Colonic mucosa (tissue), 4 donors: Measurements from ENCODE around the gene KCNC3. TPM values are rescaled to one million over a fixed set of nuclear protein-coding genes. Genes with fewer than 3 reads are reported as not detected.
"Not testable (repeated sequence)": the region's sequence is repeated elsewhere in the genome, so short reads cannot be mapped to it uniquely, and the experiment has no call there.

Experiments used
- DNase-seq: peaks from one replicate; pipeline ENCODE4 v3.0.0-alpha.2; 2020
- H3K27ac ChIP-seq: fragments of 200-600 bp; one replicate; pipeline ENCODE4 v1.8.0; 2021
- H3K27me3 ChIP-seq: fragments of 200-600 bp; one replicate; pipeline ENCODE4 v1.8.0; 2021
- H3K36me3 ChIP-seq: fragments of 200-600 bp; one replicate; pipeline ENCODE4 v1.8.0; 2021
- H3K4me1 ChIP-seq: fragments of 200-600 bp; one replicate; pipeline ENCODE4 v1.8.0; 2021; ENCODE audit warnings: mild to moderate bottlenecking
- H3K4me3 ChIP-seq: fragments of 200-600 bp; one replicate; pipeline ENCODE4 v1.8.0; 2021
- H3K9ac ChIP-seq, 2 donors: one replicate each; pipeline ENCODE4 v1.7.0; 2013; ENCODE audit warnings: control low read depth in 2 of 2, low read depth in 2 of 2, low read length in 2 of 2
- H3K9me3 ChIP-seq: fragments of 200-600 bp; one replicate; pipeline ENCODE4 v1.8.0; 2021
- CTCF ChIP-seq: fragments of 200-600 bp; IDR thresholded peaks from one replicate; pipeline ENCODE4 v1.8.0; 2022; ENCODE audit warnings: antibody characterized with exemption, mild to moderate bottlenecking
- intact Hi-C: fragments of 100-400 bp; cut with DNase I; formaldehyde crosslinking; loops from one replicate; pipeline ENCODE4 v1.14.1; 2022
- total RNA-seq, 2 donors: library from RNA; stranded (reverse); fragmentation: NEBNext Ultra II Directional in 1 of 2; extraction: Animal tissue kit (Norgen Biotek cat#: 25700) in 1 of 2; gene quantifications; one replicate each; pipeline ENCODE4 v1.2.1, GENCODE V29; 2021
- donor health status: healthy.
- donor health status: DM: no; HTN: no; CAD: no.
- donor health status: DM: no; HTN: no; CAD: no.

The KCNC3 gene
- total RNA-seq, 2 donors from 2014 or later = 0.61 to 1.0 TPM

- Histone ChIP-seq H3K9me3 (no peaks in the 10 kb centered on the region), H3K27ac (no peak overlapping the region), H3K4me3 (no peak overlapping the region), H3K4me1 (no peaks in the 10 kb centered on the region), H3K9ac (no peak overlapping the region), H3K36me3 (no peaks in the 10 kb centered on the region), H3K27me3 (no peaks in the 10 kb centered on the region)
- intact Hi-C loops = no loop called here
- DNase-seq = no peak
- TF ChIP-seq CTCF = no peak
These were observed 15.6 kb upstream of the KCNC3 start for GRCh38 chr19:50344661-50345318.

- intact Hi-C loops = no loop called here
- no peak overlapping the region for H3K27ac ChIP-seq
These were observed 12.0 kb upstream of the KCNC3 start for GRCh38 chr19:50341091-50341564.

GRCh38 chr19:50340331-50340730 lies 11.2 kb upstream of the KCNC3 start:
- Histone ChIP-seq H3K36me3 (no peaks in the 10 kb centered on the region), H3K27me3 (no peaks in the 10 kb centered on the region), H3K9me3 (no peaks in the 10 kb centered on the region), H3K27ac (no peak overlapping the region), H3K4me1 (no peaks in the 10 kb centered on the region), H3K9ac (no peak overlapping the region), H3K4me3 (no peak overlapping the region)
- DNase-seq = no peak
- TF ChIP-seq CTCF = no peak
- intact Hi-C loops = no loop called here

More at GRCh38 chr19:50341091-50341564, 12.0 kb upstream of the KCNC3 start:
- Histone ChIP-seq H3K27me3 (no peaks in the 10 kb centered on the region), H3K4me1 (no peaks in the 10 kb centered on the region), H3K9me3 (no peaks in the 10 kb centered on the region), H3K9ac (no peak overlapping the region), H3K36me3 (no peaks in the 10 kb centered on the region), H3K4me3 (no peak overlapping the region)
- no peak for DNase-seq
- TF ChIP-seq CTCF = no peak

- H3K27ac ChIP-seq, H3K9me3 ChIP-seq, H3K27me3 ChIP-seq, H3K36me3 ChIP-seq, H3K9ac ChIP-seq, intact Hi-C loops, H3K4me3 ChIP-seq, DNase-seq: not testable (repeated sequence)
- peaks cover 10% of the 10 kb centered on the region for H3K4me1 ChIP-seq
These were observed 7.9 kb upstream of the KCNC3 start for GRCh38 chr19:50337031-50337430.

GRCh38 chr19:50334741-50335421 lies 5.7 kb upstream of the KCNC3 start:
- no peak overlapping the region for H3K27ac ChIP-seq
- intact Hi-C loops = no loop called here
- H3K4me1 ChIP-seq = peaks cover 11% of the 10 kb centered on the region
- DNase-seq = no peak
- no peak overlapping the region for H3K4me3 ChIP-seq
- no peak overlapping the region for H3K9ac ChIP-seq
- TF ChIP-seq CTCF = no peak
- no peaks in the 10 kb centered on the region for H3K9me3 ChIP-seq
- H3K27me3 ChIP-seq = peaks cover 11% of the 10 kb centered on the region
- no peaks in the 10 kb centered on the region for H3K36me3 ChIP-seq
